Endothelial cell (in vitro differentiated cells): ENCODE results near the gene SLC6A11. TPM values are rescaled to one million over a fixed set of nuclear protein-coding genes. Genes with fewer than 3 reads are reported as not detected.

ENCODE experiments used
- DNase-seq: peaks from one replicate; pipeline ENCODE4 v3.0.0; 2021; ENCODE audit warnings: low spot score
- H3K27ac Mint-ChIP-seq: one replicate; pipeline ENCODE4 v1.8.0; 2021; ENCODE audit warnings: mixed read lengths, inconsistent platforms; ENCODE audit not compliant: unreplicated experiment
- H3K27me3 Mint-ChIP-seq: one replicate; pipeline ENCODE4 v1.8.0; 2021; ENCODE audit warnings: mild to moderate bottlenecking, moderate library complexity, mixed read lengths, inconsistent platforms; ENCODE audit not compliant: unreplicated experiment
- H3K36me3 Mint-ChIP-seq: one replicate; pipeline ENCODE4 v1.8.0; 2021; ENCODE audit warnings: mild to moderate bottlenecking, low read depth, mixed read lengths, inconsistent platforms; ENCODE audit not compliant: unreplicated experiment
- H3K4me1 Mint-ChIP-seq: one replicate; pipeline ENCODE4 v1.8.0; 2021; ENCODE audit warnings: mild to moderate bottlenecking, mixed read lengths, inconsistent platforms; ENCODE audit not compliant: unreplicated experiment
- H3K4me3 Mint-ChIP-seq: one replicate; pipeline ENCODE4 v1.8.0; 2021; ENCODE audit warnings: mild to moderate bottlenecking, mixed read lengths, inconsistent platforms; ENCODE audit not compliant: unreplicated experiment
- H3K9me3 Mint-ChIP-seq: one replicate; pipeline ENCODE4 v1.8.0; 2021; ENCODE audit warnings: mixed read lengths, inconsistent platforms; ENCODE audit not compliant: unreplicated experiment
- CTCF ChIP-seq: fragments of 200-600 bp; sonication (generic); IDR thresholded peaks from one replicate; pipeline ENCODE4 v1.5.0; 2021; ENCODE audit warnings: antibody characterized with exemption; ENCODE audit not compliant: unreplicated experiment
- total RNA-seq: library from RNA; stranded (reverse); fragmentation: NEBNext Ultra II Directional; extraction: Animal tissue kit (Norgen Biotek cat#: 25700); gene quantifications from one replicate; pipeline ENCODE4 v1.2.1, GENCODE V29; 2021; ENCODE audit not compliant: unreplicated experiment

The SLC6A11 gene
- total RNA-seq, 1 donor from 2014 or later: 0.15 TPM

- H3K36me3 Mint-ChIP-seq: no peaks in the 10 kb centered on the region
- no peak overlapping the region for H3K27ac Mint-ChIP-seq
- no peaks in the 10 kb centered on the region for H3K4me1 Mint-ChIP-seq
- peaks cover 3% of the 10 kb centered on the region for H3K27me3 Mint-ChIP-seq
- no peak overlapping the region for H3K4me3 Mint-ChIP-seq
- TF ChIP-seq CTCF: no peak
- H3K9me3 Mint-ChIP-seq: no peaks in the 10 kb centered on the region
- no peak for DNase-seq
Measured at GRCh38 chr3:10915376-10915775, 99.3 kb downstream of the SLC6A11 start.

GRCh38 chr3:10917176-10917575, 101.1 kb downstream of the SLC6A11 start:
- DNase-seq: no peak
- TF ChIP-seq CTCF: no peak

GRCh38 chr3:10918011-10918410, 102.0 kb downstream of the SLC6A11 start:
- no peaks in the 10 kb centered on the region for H3K36me3 Mint-ChIP-seq
- H3K9me3 Mint-ChIP-seq: no peaks in the 10 kb centered on the region
- no peaks in the 10 kb centered on the region for H3K4me1 Mint-ChIP-seq
- no peak for DNase-seq
- no peak overlapping the region for H3K27ac Mint-ChIP-seq
- no peak for TF ChIP-seq CTCF
- no peak overlapping the region for H3K4me3 Mint-ChIP-seq
- H3K27me3 Mint-ChIP-seq: no peaks in the 10 kb centered on the region

More at GRCh38 chr3:10917176-10917575, 101.1 kb downstream of the SLC6A11 start:
- Mint-ChIP-seq H3K36me3 (no peaks in the 10 kb centered on the region), H3K4me3 (no peak overlapping the region), H3K9me3 (no peaks in the 10 kb centered on the region), H3K27ac (no peak overlapping the region), H3K27me3 (peaks cover 3% of the 10 kb centered on the region), H3K4me1 (no peaks in the 10 kb centered on the region)

GRCh38 chr3:10919636-10920035, 103.6 kb downstream of the SLC6A11 start:
- Mint-ChIP-seq H3K9me3 (no peaks in the 10 kb centered on the region), H3K4me3 (no peak overlapping the region), H3K27ac (no peak overlapping the region), H3K4me1 (no peaks in the 10 kb centered on the region), H3K36me3 (no peaks in the 10 kb centered on the region), H3K27me3 (no peaks in the 10 kb centered on the region)
- DNase-seq: no peak
- TF ChIP-seq CTCF: no peak

- H3K4me1 Mint-ChIP-seq: no peaks in the 10 kb centered on the region
- no peak for DNase-seq
- TF ChIP-seq CTCF: no peak
- peaks cover 5% of the 10 kb centered on the region for H3K27me3 Mint-ChIP-seq
- H3K36me3 Mint-ChIP-seq: no peaks in the 10 kb centered on the region
- no peak overlapping the region for H3K27ac Mint-ChIP-seq
- no peaks in the 10 kb centered on the region for H3K9me3 Mint-ChIP-seq
- no peak overlapping the region for H3K4me3 Mint-ChIP-seq
Measured at GRCh38 chr3:10925436-10926255, 109.6 kb downstream of the SLC6A11 start.
